Measurements from ENCODE around the gene CERCAM.

- TF ChIP-seq CTCF (IDR thresholded peaks at IDR 0.05), result no peak
- TF ChIP-seq POLR2A (IDR thresholded peaks at IDR 0.05), result no peak
These were observed 9.1 kb upstream of the CERCAM start for GRCh38 chr9:128411364-128412119.
